GM23248 (cell line): ENCODE data around the gene TMPRSS3. TPM values are rescaled to one million over a fixed set of nuclear protein-coding genes. Genes with fewer than 3 reads are reported as not detected.

Experiments used
- DNase-seq: peaks from one replicate; pipeline ENCODE4 v3.0.0-alpha.2; 2015
- H2AFZ ChIP-seq: fragments of 200-600 bp; sonication (generic); 2 replicates; pipeline ENCODE4 v1.6.1; 2016; ENCODE audit warnings: antibody characterized with exemption
- H3F3A ChIP-seq: fragments of 200-600 bp; sonication (generic); 2 replicates; pipeline ENCODE4 v1.6.1; 2016; ENCODE audit warnings: mild to moderate bottlenecking, antibody characterized with exemption, mixed run types; ENCODE audit not compliant: insufficient read depth
- H3K27ac ChIP-seq: fragments of 200-600 bp; sonication (generic); 2 replicates; pipeline ENCODE4 v1.5.1; 2016; ENCODE audit warnings: mild to moderate bottlenecking
- H3K27me3 ChIP-seq: fragments of 200-600 bp; sonication (generic); replicated peaks from 2 replicates; pipeline ENCODE4 v1.6.1; 2016; ENCODE audit warnings: mild to moderate bottlenecking; ENCODE audit not compliant: insufficient read depth
- H3K36me3 ChIP-seq: fragments of 200-600 bp; sonication (generic); 2 replicates; pipeline ENCODE4 v1.6.1; 2016; ENCODE audit warnings: low read depth, mild to moderate bottlenecking
- H3K4me1 ChIP-seq: fragments of 200-600 bp; sonication (generic); 2 replicates; pipeline ENCODE4 v1.6.1; 2016; ENCODE audit warnings: mild to moderate bottlenecking; ENCODE audit not compliant: insufficient read depth
- H3K4me2 ChIP-seq: fragments of 200-600 bp; sonication (generic); one replicate; pipeline ENCODE4 v1.6.1; 2016; ENCODE audit warnings: mild to moderate bottlenecking; ENCODE audit not compliant: unreplicated experiment
- H3K4me3 ChIP-seq: fragments of 200-600 bp; sonication (generic); 2 replicates; pipeline ENCODE4 v1.5.1; 2016; ENCODE audit warnings: mild to moderate bottlenecking
- H3K79me2 ChIP-seq: fragments of 200-600 bp; sonication (generic); 2 replicates; pipeline ENCODE4 v1.6.1; 2016; ENCODE audit warnings: mild to moderate bottlenecking; ENCODE audit not compliant: insufficient read depth
- H3K9ac ChIP-seq: fragments of 200-600 bp; sonication (generic); 2 replicates; pipeline ENCODE4 v1.6.1; 2016; ENCODE audit warnings: mild to moderate bottlenecking
- H3K9me2 ChIP-seq: fragments of 200-600 bp; sonication (generic); 2 replicates; pipeline ENCODE4 v1.6.1; 2016; ENCODE audit warnings: mixed run types, mild to moderate bottlenecking, moderate library complexity; ENCODE audit not compliant: insufficient read depth
- H3K9me3 ChIP-seq: fragments of 200-600 bp; sonication (generic); one replicate; pipeline ENCODE4 v1.6.1; 2017; ENCODE audit warnings: low read depth
- H4K20me1 ChIP-seq: fragments of 200-600 bp; sonication (generic); 2 replicates; pipeline ENCODE4 v1.6.0; 2016; ENCODE audit not compliant: insufficient read depth
- EZH2 ChIP-seq: fragments of 200-600 bp; sonication (generic); IDR thresholded peaks from 2 replicates; pipeline ENCODE4 v1.6.1; 2018; ENCODE audit warnings: antibody characterized with exemption, mild to moderate bottlenecking; ENCODE audit not compliant: insufficient read depth, poor library complexity, severe bottlenecking
- EZH2phosphoT487 ChIP-seq: fragments of 200-600 bp; sonication (generic); IDR thresholded peaks from 2 replicates; pipeline ENCODE4 v1.6.1; 2018; ENCODE audit warnings: antibody characterized with exemption, moderate library complexity, mild to moderate bottlenecking, low read depth; ENCODE audit not compliant: insufficient read depth
- WGBS, 2 experiments: methylation state at CpG; one replicate each; pipeline ENCODE4 v1.1.6; 2015 to 2017; ENCODE audit warnings: low lambda C conversion rate in 2 of 2, low coverage in 1 of 2; ENCODE audit errors: missing lambda C conversion rate in 2 of 2; 5-methylcytosine and 5-hydroxymethylcytosine counted together
- in situ Hi-C: fragments of 300-500 bp; cut with MboI; formaldehyde crosslinking; loops from 2 replicates; pipeline ENCODE4 v1.15.0; 2020
- polyA plus RNA-seq: library from polyadenylated mRNA; unstranded; fragments of >200 nt; fragmentation: Nextera tagmentation; extraction: Ambion mirVana; gene quantifications from 2 replicates; pipeline ENCODE4 v1.2.1, GENCODE V29; 2016
- total RNA-seq: library from RNA; depleted of rRNA; stranded (reverse); fragments of >200 nt; shearing (Covaris generic); gene quantifications from 2 replicates; pipeline ENCODE4 v1.2.3, GENCODE V29; 2014; rRNA removed

The TMPRSS3 gene
- not detected in 2 replicates for total RNA-seq
- polyA plus RNA-seq = not detected in 2 replicates

DNA sequence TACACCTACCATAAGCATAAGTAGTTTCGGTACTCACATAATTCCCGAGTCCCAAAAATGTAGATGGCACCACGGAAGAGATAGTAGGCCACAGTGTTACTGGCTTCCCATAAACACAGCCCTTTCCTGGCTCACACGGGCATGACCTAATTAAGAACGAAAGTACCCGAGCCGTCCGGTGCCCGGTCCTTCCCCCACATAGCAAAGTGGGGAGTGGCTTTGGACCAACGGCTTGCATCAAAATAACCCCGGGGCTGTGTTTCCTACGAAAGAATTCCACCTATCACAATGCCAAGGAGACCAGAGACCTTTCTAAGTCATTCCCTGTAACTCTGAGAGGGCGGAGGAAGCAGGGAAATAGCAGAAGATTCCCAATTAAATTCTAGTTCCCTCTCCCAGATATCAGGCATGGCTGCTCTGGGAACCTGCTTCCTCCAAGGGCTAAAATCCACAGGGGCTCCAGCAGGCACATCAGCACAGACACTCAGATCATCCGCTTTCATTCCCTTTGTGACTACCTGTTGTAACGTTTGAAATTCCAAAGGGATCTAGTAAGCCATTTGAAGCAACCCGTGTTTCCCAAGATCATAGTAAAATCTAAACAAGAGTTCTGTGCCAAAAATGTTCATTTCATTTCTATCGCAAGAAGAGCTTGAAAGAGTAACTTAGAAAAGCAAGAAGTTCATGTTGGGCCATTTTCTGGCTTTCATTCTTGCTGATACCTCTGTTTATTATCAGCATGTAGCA lies at the start of gene TMPRSS3:
Gene TMPRSS3, minus strand, starts transcription at position 148 of the 747 bp plus-strand sequence. CDS start 635 bp downstream, outside the sequence.
- Histone ChIP-seq H3K36me3 (no peaks in the 10 kb centered on the region), H3K4me1 (no peaks in the 10 kb centered on the region), H3K9ac (no peak within 1 kb of the TSS), H3K9me3 (no peaks in the 10 kb centered on the region), H2AFZ (no peak within 1 kb of the TSS), H3K4me3 (no peak within 1 kb of the TSS), H3K9me2 (no peaks in the 10 kb centered on the region), H3K79me2 (no peaks in the 10 kb centered on the region), H3F3A (no peaks in the 10 kb centered on the region), H3K4me2 (no peak within 1 kb of the TSS), H4K20me1 (no peaks in the 10 kb centered on the region), H3K27me3 (0 out of 2 replicates have a peak, but pooled peaks cover 5% of the 10 kb centered on the region), H3K27ac (no peak within 1 kb of the TSS)
- DNase-seq = no peak
- in situ Hi-C loops = no loop called here
- WGBS, 2 experiments = 58 to 62% methylated on average over 17 of the region's 17 CpGs
- no peak for TF ChIP-seq EZH2

DNA sequence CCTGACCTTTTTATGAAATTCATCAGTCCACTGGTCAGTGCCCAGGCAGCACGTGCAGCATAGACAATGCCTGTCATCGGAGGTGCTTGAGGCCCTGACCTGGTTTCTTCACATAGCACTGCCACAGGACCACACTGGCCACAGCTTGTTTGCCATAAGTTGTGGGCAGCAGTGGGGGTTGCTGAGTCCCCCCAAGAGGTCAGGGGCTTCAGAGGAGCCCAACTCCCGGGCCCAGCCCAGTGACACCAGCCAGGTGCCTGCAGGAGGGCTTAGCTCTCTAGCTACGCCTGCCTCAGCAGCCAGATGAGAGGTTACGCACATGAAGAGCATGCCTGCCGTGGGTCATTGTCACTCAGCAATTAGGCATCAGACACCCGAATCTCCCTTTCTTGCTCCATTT lies 49.5 kb upstream of the TMPRSS3 start:
- no peak overlapping the region for H3K4me3 ChIP-seq
- H3K27ac ChIP-seq = no peak overlapping the region
- H3K9me2 ChIP-seq = no peaks in the 10 kb centered on the region
- no peak overlapping the region for H2AFZ ChIP-seq
- DNase-seq = no peak
- no peaks in the 10 kb centered on the region for H3K36me3 ChIP-seq
- no peak for TF ChIP-seq EZH2phosphoT487
- H4K20me1 ChIP-seq = no peaks in the 10 kb centered on the region
- H3K9me3 ChIP-seq = no peaks in the 10 kb centered on the region
- WGBS, 2 experiments = 48% methylated on average over 7 of the region's 7 CpGs
- no peaks in the 10 kb centered on the region for H3F3A ChIP-seq
- H3K4me1 ChIP-seq = no peaks in the 10 kb centered on the region
- no peak overlapping the region for H3K9ac ChIP-seq
- H3K4me2 ChIP-seq = no peak overlapping the region
- H3K27me3 ChIP-seq = no peaks in the 10 kb centered on the region
- in situ Hi-C loops = no loop called here
- H3K79me2 ChIP-seq = no peaks in the 10 kb centered on the region

DNA sequence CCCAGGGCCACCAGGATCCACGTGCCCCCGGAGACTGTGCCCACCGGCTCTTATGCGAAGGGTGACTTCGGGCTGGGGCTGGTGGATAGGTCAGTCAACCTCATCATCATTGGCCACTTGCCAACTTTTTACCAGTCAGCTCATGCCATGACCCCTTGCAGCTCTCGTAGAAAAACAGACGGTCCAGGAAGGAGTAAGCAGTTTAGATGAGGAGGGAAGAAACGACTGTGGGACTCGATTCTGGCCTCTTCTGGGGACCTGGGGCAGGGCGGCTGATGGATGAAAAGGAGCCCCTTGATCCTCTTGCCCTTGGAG lies 48.9 kb upstream of the TMPRSS3 start:
- Histone ChIP-seq H3K9ac (no peak overlapping the region), H3F3A (no peaks in the 10 kb centered on the region), H3K9me2 (no peaks in the 10 kb centered on the region), H3K9me3 (no peaks in the 10 kb centered on the region), H3K36me3 (no peaks in the 10 kb centered on the region), H3K27ac (no peak overlapping the region), H3K27me3 (no peaks in the 10 kb centered on the region), H3K4me2 (no peak overlapping the region), H4K20me1 (no peaks in the 10 kb centered on the region), H2AFZ (no peak overlapping the region), H3K4me3 (no peak overlapping the region), H3K79me2 (no peaks in the 10 kb centered on the region), H3K4me1 (no peaks in the 10 kb centered on the region)
- TF ChIP-seq EZH2 = no peak
- TF ChIP-seq EZH2phosphoT487 = no peak
- no peak for DNase-seq
- WGBS, 2 experiments = 50 to 53% methylated on average over 10 of the region's 10 CpGs
- in situ Hi-C loops = no loop called here

- H3K4me2 ChIP-seq = no peak overlapping the region
- 64 to 65% methylated on average over 32 to 34 of the region's 34 CpGs for WGBS, 2 experiments
- no peaks in the 10 kb centered on the region for H3K27me3 ChIP-seq
- no peaks in the 10 kb centered on the region for H4K20me1 ChIP-seq
- H3F3A ChIP-seq = no peaks in the 10 kb centered on the region
- H3K9me3 ChIP-seq = no peaks in the 10 kb centered on the region
- no peak for DNase-seq
- H3K27ac ChIP-seq = no peak overlapping the region
- no peak overlapping the region for H3K9ac ChIP-seq
- in situ Hi-C loops = no loop called here
- no peaks in the 10 kb centered on the region for H3K4me1 ChIP-seq
- H3K9me2 ChIP-seq = no peaks in the 10 kb centered on the region
- H3K79me2 ChIP-seq = no peaks in the 10 kb centered on the region
- H3K36me3 ChIP-seq = no peaks in the 10 kb centered on the region
- no peak for TF ChIP-seq EZH2
- no peak for TF ChIP-seq EZH2phosphoT487
- no peak overlapping the region for H3K4me3 ChIP-seq
- no peak overlapping the region for H2AFZ ChIP-seq
Observed at GRCh38 chr21:42443876-42444744, 48.3 kb upstream of the TMPRSS3 start.
